Keratinocyte (primary cell): ENCODE data around the gene SH3RF2. TPM values are rescaled to one million over a fixed set of nuclear protein-coding genes. Genes with fewer than 3 reads are reported as not detected.
A peak's percentile ranks its signal among the peaks of the same experiment; 100 is the strongest.

Source experiments
- DNase-seq: peaks from one replicate; pipeline ENCODE4 v3.0.0-alpha.2; 2011; ENCODE audit warnings: low read depth, missing footprints, low spot score
- FAIRE-seq: peaks from 2 replicates; lab custom pipeline; 2011; peaks lifted over from hg19 to GRCh38; lab: Jason Lieb, UNC
- H2AFZ ChIP-seq: 2 replicates; pipeline ENCODE4 v1.6.0; 2012; ENCODE audit warnings: low read length, control low read depth, inconsistent platforms; ENCODE audit not compliant: control insufficient read depth
- H3K27ac ChIP-seq: 2 replicates; pipeline ENCODE4 v1.5.1; 2011; ENCODE audit warnings: low read length; ENCODE audit not compliant: control insufficient read depth, insufficient read depth
- H3K27me3 ChIP-seq: 3 replicates; pipeline ENCODE4 v1.6.0; 2011; ENCODE audit warnings: low read length; ENCODE audit not compliant: control insufficient read depth, insufficient read depth; ENCODE audit errors: extremely low read depth
- H3K36me3 ChIP-seq, 2 experiments: 2 replicates in 1 of 2; 3 replicates in 1 of 2; pipeline ENCODE4 v1.5.1; 2011; ENCODE audit warnings: low read length in 2 of 2, mild to moderate bottlenecking in 1 of 2; ENCODE audit not compliant: control insufficient read depth in 2 of 2, insufficient read depth in 2 of 2; ENCODE audit errors: extremely low read depth in 1 of 2
- H3K4me1 ChIP-seq: 3 replicates; pipeline ENCODE4 v1.5.1; 2011; ENCODE audit warnings: low read length; ENCODE audit not compliant: control insufficient read depth, insufficient read depth; ENCODE audit errors: extremely low read depth
- H3K4me2 ChIP-seq: 3 replicates; pipeline ENCODE4 v1.6.0; 2011; ENCODE audit warnings: low read depth, low read length; ENCODE audit not compliant: control insufficient read depth, insufficient read depth; ENCODE audit errors: extremely low read depth
- H3K4me3 ChIP-seq, 3 experiments: fragments of 200-600 bp in 1 of 3; sonication (generic) in 1 of 3; 2 replicates in 2 of 3; 3 replicates in 1 of 3; pipeline ENCODE4 v1.5.1; 2011 to 2016; ENCODE audit warnings: low read length in 3 of 3, mild to moderate bottlenecking in 3 of 3, control low read depth in 2 of 3, inconsistent platforms in 1 of 3, low read depth in 1 of 3, mixed read lengths in 1 of 3, mixed run types in 1 of 3, moderate library complexity in 1 of 3; ENCODE audit not compliant: control insufficient read depth in 2 of 3, insufficient read depth in 2 of 3; ENCODE audit errors: extremely low read depth in 1 of 3
- H3K79me2 ChIP-seq: 2 replicates; pipeline ENCODE4 v1.6.0; 2012; ENCODE audit warnings: low read length; ENCODE audit not compliant: control insufficient read depth, insufficient read depth
- H3K9ac ChIP-seq: 3 replicates; pipeline ENCODE4 v1.6.0; 2011; ENCODE audit warnings: low read length; ENCODE audit not compliant: control insufficient read depth, insufficient read depth; ENCODE audit errors: extremely low read depth
- H3K9me1 ChIP-seq: 3 replicates; pipeline ENCODE4 v1.6.0; 2011; ENCODE audit warnings: low read length; ENCODE audit not compliant: control insufficient read depth, insufficient read depth; ENCODE audit errors: extremely low read depth
- H3K9me3 ChIP-seq: 2 replicates; pipeline ENCODE4 v1.5.1; 2012; ENCODE audit warnings: low read depth, low read length; ENCODE audit not compliant: control insufficient read depth
- H4K20me1 ChIP-seq: 3 replicates; pipeline ENCODE4 v1.6.0; 2011; ENCODE audit warnings: low read length; ENCODE audit not compliant: control insufficient read depth, insufficient read depth; ENCODE audit errors: extremely low read depth
- EZH2 ChIP-seq: IDR thresholded peaks from one replicate; pipeline ENCODE4 v1.6.1; 2012; ENCODE audit warnings: inconsistent platforms, mild to moderate bottlenecking, low read length, moderate library complexity
- dilution Hi-C: fragments of 300-500 bp; cut with MboI; formaldehyde crosslinking; loops from one replicate; pipeline ENCODE4 v1.7.0; 2020; ENCODE audit warnings: low sequenced_read_pairs; ENCODE audit not compliant: extremely low pct_ligation_motif_present
- polyA plus RNA-seq, 5 experiments: library from polyadenylated mRNA; depleted of rRNA in 3 of 5; stranded (reverse) in 3 of 5; stranded (forward) in 1 of 5; unstranded in 1 of 5; fragments of >200 nt; gene quantifications; 1 replicate in 1 of 5; 2 replicates in 3 of 5; 3 replicates in 1 of 5; pipeline versions ENCODE4 v1.2.1 to v1.2.3, GENCODE V29; 2011 to 2012; ENCODE audit warnings: missing spikeins in 2 of 5, low read depth in 1 of 5, low replicate concordance in 1 of 5
- TF ChIP-seq, protein P1 (sequence below), 3 experiments: IDR thresholded peaks in 1 of 3; conservative IDR thresholded peaks in 1 of 3; optimal IDR thresholded peaks in 1 of 3; 2 replicates in 2 of 3; 3 replicates in 1 of 3; pipeline versions ENCODE3 to v1.5.1; 2011; ENCODE audit warnings: low read length in 3 of 3, mild to moderate bottlenecking in 3 of 3, moderate library complexity in 2 of 3, control low read depth in 1 of 3, inconsistent platforms in 1 of 3; ENCODE audit not compliant: insufficient read depth in 2 of 3; ENCODE audit errors: extremely low read depth in 1 of 3

SH3RF2 gene
- polyA plus RNA-seq, 1 donor (not counting 4 experiments of a cell fraction or from before 2014, with no cell fraction given): 43.7 TPM

DNA sequence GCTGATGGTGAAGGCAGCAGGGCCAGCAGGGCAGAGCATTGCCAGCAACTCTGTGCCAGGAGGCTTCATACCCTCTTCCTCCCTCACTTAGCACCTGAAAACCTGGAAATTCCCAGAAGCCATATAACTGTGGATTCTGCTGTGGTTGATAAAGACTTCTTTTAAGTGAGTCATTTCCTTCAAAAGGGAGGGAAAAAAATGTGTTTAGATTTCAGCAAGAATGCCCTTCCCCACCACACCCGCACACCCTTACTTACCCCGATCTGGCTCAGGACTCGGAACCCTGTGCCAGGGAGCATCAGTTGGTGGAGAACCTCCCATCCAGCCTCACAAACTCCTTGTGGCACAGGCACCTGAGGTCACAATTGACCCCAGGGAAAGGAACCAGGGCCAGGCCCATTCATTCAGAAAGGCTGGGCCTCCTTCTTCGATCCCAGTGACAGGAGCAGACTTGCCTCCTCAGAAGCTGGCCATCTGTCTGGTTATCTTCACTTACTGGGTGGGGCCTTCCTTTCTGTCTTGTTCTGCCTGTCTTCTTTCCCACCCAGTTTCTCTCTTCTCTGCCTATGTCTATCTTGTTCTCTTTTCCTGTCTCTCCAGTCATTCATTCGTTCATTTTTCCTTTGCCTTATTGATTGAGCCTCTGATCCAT is 106.4 kb downstream of the SH3RF2 start:
- peak overlapping the region; percentile 84 for H3K27ac ChIP-seq
- DNase-seq: peak; percentile 61
- peak overlapping the region in 1 of 3 experiments; percentile 8 for H3K4me3 ChIP-seq
- H3K9me1 ChIP-seq: no peaks in the 10 kb centered on the region
- H3K9ac ChIP-seq: peak overlapping the region; percentile 51
- peak overlapping the region; percentile 65 for H3K4me2 ChIP-seq
- peak; percentile 92 for FAIRE-seq
- H2AFZ ChIP-seq: no peak overlapping the region
- dilution Hi-C loops: no loop called here
- H3K36me3 ChIP-seq: peaks cover 9 to 10% of the 10 kb centered on the region in 2 experiments
- peaks cover 59% of the 10 kb centered on the region for H3K4me1 ChIP-seq
- H4K20me1 ChIP-seq: no peaks in the 10 kb centered on the region
- H3K79me2 ChIP-seq: peaks cover 25% of the 10 kb centered on the region
- H3K9me3 ChIP-seq: no peaks in the 10 kb centered on the region
- TF ChIP-seq EZH2: no peak
- TF ChIP-seq, protein P1, sequence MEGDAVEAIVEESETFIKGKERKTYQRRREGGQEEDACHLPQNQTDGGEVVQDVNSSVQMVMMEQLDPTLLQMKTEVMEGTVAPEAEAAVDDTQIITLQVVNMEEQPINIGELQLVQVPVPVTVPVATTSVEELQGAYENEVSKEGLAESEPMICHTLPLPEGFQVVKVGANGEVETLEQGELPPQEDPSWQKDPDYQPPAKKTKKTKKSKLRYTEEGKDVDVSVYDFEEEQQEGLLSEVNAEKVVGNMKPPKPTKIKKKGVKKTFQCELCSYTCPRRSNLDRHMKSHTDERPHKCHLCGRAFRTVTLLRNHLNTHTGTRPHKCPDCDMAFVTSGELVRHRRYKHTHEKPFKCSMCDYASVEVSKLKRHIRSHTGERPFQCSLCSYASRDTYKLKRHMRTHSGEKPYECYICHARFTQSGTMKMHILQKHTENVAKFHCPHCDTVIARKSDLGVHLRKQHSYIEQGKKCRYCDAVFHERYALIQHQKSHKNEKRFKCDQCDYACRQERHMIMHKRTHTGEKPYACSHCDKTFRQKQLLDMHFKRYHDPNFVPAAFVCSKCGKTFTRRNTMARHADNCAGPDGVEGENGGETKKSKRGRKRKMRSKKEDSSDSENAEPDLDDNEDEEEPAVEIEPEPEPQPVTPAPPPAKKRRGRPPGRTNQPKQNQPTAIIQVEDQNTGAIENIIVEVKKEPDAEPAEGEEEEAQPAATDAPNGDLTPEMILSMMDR (optimal IDR thresholded peaks at IDR 0.05 in 1 of 3, IDR thresholded peaks at IDR 0.05 in 1 of 3, conservative IDR thresholded peaks at IDR 0.05 in 1 of 3; ENCODE audit: extremely low read depth in 1 of 3, insufficient read depth in 2 of 3, low read length in 3 of 3): no peak
- no peaks in the 10 kb centered on the region for H3K27me3 ChIP-seq

DNA sequence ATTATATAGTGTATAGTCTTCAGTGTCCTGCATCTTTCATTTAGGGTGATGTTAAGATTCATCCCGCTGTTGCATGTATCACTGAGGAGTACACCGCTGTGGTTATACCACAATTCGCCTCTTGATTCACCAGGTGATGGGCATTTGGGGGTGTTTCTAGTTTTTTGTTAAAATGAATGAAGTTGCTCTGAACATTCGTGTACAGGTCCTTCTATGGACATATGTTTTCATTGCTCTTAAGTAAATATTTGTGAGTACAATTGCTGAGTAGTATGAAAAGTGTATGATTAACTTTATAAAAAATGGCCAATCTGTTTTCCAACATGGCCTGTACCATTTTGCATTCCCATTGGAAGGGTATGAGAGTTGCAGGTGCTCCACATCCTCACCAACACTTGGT is 107.3 kb downstream of the SH3RF2 start:
- Histone ChIP-seq H3K27me3 (no peaks in the 10 kb centered on the region), H3K4me1 (peaks cover 65% of the 10 kb centered on the region), H3K9me3 (no peaks in the 10 kb centered on the region), H3K36me3 (peaks cover 11 to 15% of the 10 kb centered on the region in 2 experiments), H3K79me2 (peaks cover 25% of the 10 kb centered on the region), H4K20me1 (no peaks in the 10 kb centered on the region), H2AFZ (no peak overlapping the region), H3K9ac (no peak overlapping the region), H3K4me2 (no peak overlapping the region), H3K9me1 (no peaks in the 10 kb centered on the region), H3K4me3 (no peak overlapping the region), H3K27ac (peak overlapping the region; percentile 84)
- dilution Hi-C loops: no loop called here
- TF ChIP-seq, protein P1 (optimal IDR thresholded peaks at IDR 0.05 in 1 of 3, IDR thresholded peaks at IDR 0.05 in 1 of 3, conservative IDR thresholded peaks at IDR 0.05 in 1 of 3; ENCODE audit: extremely low read depth in 1 of 3, insufficient read depth in 2 of 3, low read length in 3 of 3): no peak
- TF ChIP-seq EZH2: no peak
- FAIRE-seq (no peak), DNase-seq (no peak)
